HEK293 (cell line): ENCODE measurements around the gene LTO1.

ENCODE experiments used
- CTCF ChIP-seq: fragments of 450-650 bp; formaldehyde crosslinking; IDR thresholded peaks from 2 replicates; pipeline ENCODE4 v1.5.1; 2016; ENCODE audit warnings: missing biosample characterization, missing genetic modification characterization
- GLI4 ChIP-seq: fragments of 450-650 bp; formaldehyde crosslinking; IDR thresholded peaks from 2 replicates; pipeline ENCODE4 v1.5.1; 2016; ENCODE audit warnings: missing biosample characterization, missing genetic modification characterization
- GLIS2 ChIP-seq: fragments of 450-650 bp; formaldehyde crosslinking; IDR thresholded peaks from 2 replicates; pipeline ENCODE4 v1.5.1; 2016; ENCODE audit warnings: missing biosample characterization, missing genetic modification characterization
- ZNF221 ChIP-seq: fragments of 450-650 bp; formaldehyde crosslinking; IDR thresholded peaks from 2 replicates; pipeline ENCODE4 v1.5.1; 2017; ENCODE audit warnings: missing biosample characterization, missing genetic modification characterization, borderline replicate concordance
- ZNF266 ChIP-seq: fragments of 450-650 bp; formaldehyde crosslinking; IDR thresholded peaks from 2 replicates; pipeline ENCODE4 v1.5.1; 2016; ENCODE audit warnings: missing biosample characterization, missing genetic modification characterization, low read depth
- ZNF677 ChIP-seq: fragments of 450-650 bp; IDR thresholded peaks from 2 replicates; pipeline ENCODE4 v1.5.0; 2018; ENCODE audit warnings: missing biosample characterization, mild to moderate bottlenecking, missing genetic modification characterization, moderate library complexity
- ZNF707 ChIP-seq: fragments of 450-650 bp; formaldehyde crosslinking; IDR thresholded peaks from 2 replicates; pipeline ENCODE4 v1.5.1; 2016; ENCODE audit warnings: missing biosample characterization, missing genetic modification characterization
- ZNF777 ChIP-seq: fragments of 450-650 bp; formaldehyde crosslinking; IDR thresholded peaks from 2 replicates; pipeline ENCODE4 v1.5.1; 2017; ENCODE audit warnings: missing biosample characterization, missing genetic modification characterization, borderline replicate concordance

GRCh38 chr11:69637941-69638871 lies 36.9 kb downstream of the LTO1 start:
- no peak for TF ChIP-seq ZNF707 (tag by site-specific recombination)
- no peak for TF ChIP-seq GLI4 (tag by site-specific recombination)
- TF ChIP-seq ZNF266 (tag by site-specific recombination): no peak
- no peak for TF ChIP-seq ZNF221 (tag by site-specific recombination)
- no peak for TF ChIP-seq CTCF (tag by site-specific recombination)
- no peak for TF ChIP-seq ZNF777 (tag by site-specific recombination)
- TF ChIP-seq ZNF677 (tag by site-specific recombination): no peak
- TF ChIP-seq GLIS2: no peak
